Small intestine (tissue), 7 donors: ENCODE measurements around the gene ROBO2. TPM values are rescaled to one million over a fixed set of nuclear protein-coding genes. Genes with fewer than 3 reads are reported as not detected.

ENCODE experiments used
- DNase-seq, 2 donors: peaks; one replicate each; pipeline versions ENCODE4 v3.0.0 to v3.0.0-alpha.2; 2013
- FAIRE-seq: peaks from 2 replicates; lab custom pipeline; 2012; peaks lifted over from hg19 to GRCh38; lab: Jason Lieb, UNC
- H3K27ac ChIP-seq, 3 donors: one replicate each; pipeline ENCODE4 v1.5.1; 2013; ENCODE audit warnings: low read length in 2 of 3, mild to moderate bottlenecking in 2 of 3, control low read depth in 1 of 3, inconsistent platforms in 1 of 3, low read depth in 1 of 3, moderate library complexity in 1 of 3
- H3K27me3 ChIP-seq, 3 donors: one replicate each; pipeline ENCODE4 v1.6.1; 2013; ENCODE audit warnings: low read length in 3 of 3, inconsistent platforms in 1 of 3; ENCODE audit not compliant: control insufficient read depth in 3 of 3, insufficient read depth in 3 of 3
- H3K36me3 ChIP-seq, 3 donors: one replicate each; pipeline ENCODE4 v1.6.1; 2013; ENCODE audit warnings: low read length in 3 of 3, inconsistent platforms in 1 of 3, low read depth in 1 of 3, mild to moderate bottlenecking in 1 of 3, moderate library complexity in 1 of 3; ENCODE audit not compliant: control insufficient read depth in 3 of 3, insufficient read depth in 2 of 3
- H3K4me1 ChIP-seq, 3 donors: one replicate each; pipeline ENCODE4 v1.6.1; 2013; ENCODE audit warnings: low read length in 2 of 3, inconsistent platforms in 1 of 3, low read depth in 1 of 3, mild to moderate bottlenecking in 1 of 3, moderate library complexity in 1 of 3; ENCODE audit not compliant: control insufficient read depth in 3 of 3, insufficient read depth in 2 of 3
- H3K4me3 ChIP-seq, 3 donors: one replicate each; pipeline ENCODE4 v1.5.1; 2013; ENCODE audit warnings: low read length in 3 of 3, control low read depth in 1 of 3, inconsistent platforms in 1 of 3, low read depth in 1 of 3, mild to moderate bottlenecking in 1 of 3, moderate library complexity in 1 of 3
- H3K9me3 ChIP-seq, 2 donors: one replicate each; pipeline ENCODE4 v1.6.1; 2013; ENCODE audit warnings: low read depth in 1 of 2, low read length in 1 of 2; ENCODE audit not compliant: control insufficient read depth in 2 of 2, insufficient read depth in 1 of 2
- WGBS, 3 donors: extraction: QIAGEN DNeasy Blood & Tissue Kit; methylation state at CpG; one replicate each; pipeline ENCODE4 v1.1.7; 2013; 5-methylcytosine and 5-hydroxymethylcytosine counted together
- polyA plus RNA-seq, 4 donors: library from polyadenylated mRNA; stranded (reverse) in 3 of 4; unstranded in 1 of 4; fragments of 200-250 nt in 3 of 4; fragments of 120-200 nt in 1 of 4; gene quantifications; one replicate each; pipeline versions ENCODE4 v1.2.1 to v1.2.3, GENCODE V29; 2013
- donor health status: healthy with polysubstance abuse.
- donor health status: control.
- donor health status: control.
- donor health status: Bipolar disorder and iron deficiency.
- donor health status: healthy.

ROBO2 gene
- polyA plus RNA-seq, 4 donors, result under 0.01 to 19.9 (median 1.7) TPM; not detected in 1

DNA sequence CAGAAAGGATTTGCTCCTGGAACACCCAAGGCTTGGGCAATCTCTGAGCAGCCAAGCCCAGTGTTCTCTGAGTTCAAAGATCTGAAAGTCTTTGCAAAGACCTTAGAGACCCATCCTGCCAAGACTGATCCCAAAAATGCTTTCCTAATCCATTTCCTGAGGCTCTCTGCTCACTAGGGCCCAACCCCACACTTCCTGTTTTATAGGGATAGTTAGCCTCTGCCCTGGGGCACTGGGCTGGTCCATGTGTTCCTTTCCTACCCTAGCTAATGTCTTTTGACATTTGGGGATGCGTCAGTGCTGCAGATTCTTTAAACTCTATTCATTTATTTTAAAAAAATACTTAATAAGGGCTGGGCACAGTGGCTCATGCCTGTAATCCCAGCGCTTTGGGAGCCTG, 372.7 kb downstream of the ROBO2 start:
- Histone ChIP-seq H3K9me3 (peaks cover 0 to 10% of the 10 kb centered on the region in 2 donors), H3K27me3 (no peaks in the 10 kb centered on the region), H3K27ac (no peak overlapping the region), H3K36me3 (no peaks in the 10 kb centered on the region), H3K4me1 (no peaks in the 10 kb centered on the region), H3K4me3 (no peak overlapping the region)
- FAIRE-seq (no peak), DNase-seq (no peak)
- 83 to 96% (median 93%) methylated on average over 2 of the region's 2 CpGs for WGBS, 3 donors

DNA sequence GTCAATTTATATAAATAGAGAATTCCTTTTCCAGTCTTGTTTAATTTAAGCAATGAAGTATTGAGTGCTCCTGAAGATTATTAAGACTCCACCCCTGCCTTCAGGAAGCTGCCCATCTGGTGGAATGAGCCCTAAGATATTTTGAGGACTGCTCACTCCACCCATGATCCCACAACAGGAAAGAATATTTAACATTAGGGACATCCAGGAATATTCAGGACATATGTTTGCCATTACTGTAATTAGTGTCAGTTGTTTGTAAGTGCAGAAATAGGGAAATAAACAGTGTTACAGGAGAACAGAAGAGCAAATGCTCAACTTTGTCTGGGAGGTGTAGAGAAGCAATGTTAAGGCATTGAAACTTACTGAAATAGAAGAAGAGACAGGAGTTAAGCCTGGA, 375.0 kb downstream of the ROBO2 start:
- Histone ChIP-seq H3K27me3 (no peaks in the 10 kb centered on the region), H3K4me3 (no peak overlapping the region), H3K9me3 (peaks cover 0 to 10% of the 10 kb centered on the region in 2 donors), H3K4me1 (no peaks in the 10 kb centered on the region), H3K36me3 (no peaks in the 10 kb centered on the region), H3K27ac (no peak overlapping the region)
- DNase-seq, result no peak
- FAIRE-seq, result no peak

DNA sequence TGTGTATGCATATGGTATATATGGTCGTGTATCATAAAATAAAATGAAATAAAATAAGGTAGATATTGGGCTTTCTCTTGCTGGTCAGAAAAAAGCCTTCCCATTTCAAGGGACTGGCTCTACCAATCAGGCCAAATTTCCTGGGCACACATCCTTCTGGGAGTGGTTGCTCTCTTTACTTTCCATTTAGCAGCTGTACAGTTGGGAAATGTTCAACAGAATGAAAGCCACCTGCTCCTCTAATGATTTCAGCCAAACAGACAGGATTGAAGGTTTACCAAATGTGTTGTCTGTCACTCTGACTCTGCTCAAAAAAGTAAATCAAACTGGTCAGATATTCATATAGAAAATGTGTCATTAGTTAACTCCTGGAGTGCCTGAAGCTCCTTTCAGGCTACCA, 380.4 kb downstream of the ROBO2 start:
- Histone ChIP-seq H3K27me3 (no peaks in the 10 kb centered on the region), H3K9me3 (peaks cover 0 to 10% of the 10 kb centered on the region in 2 donors), H3K4me3 (no peak overlapping the region), H3K27ac (no peak overlapping the region), H3K36me3 (no peaks in the 10 kb centered on the region), H3K4me1 (no peaks in the 10 kb centered on the region)
- WGBS, 3 donors, result 74 to 86% (median 79%) methylated on average over 1 of the region's 1 CpG
- no peak for FAIRE-seq
- peak; percentile 0 to 1 for DNase-seq

DNA sequence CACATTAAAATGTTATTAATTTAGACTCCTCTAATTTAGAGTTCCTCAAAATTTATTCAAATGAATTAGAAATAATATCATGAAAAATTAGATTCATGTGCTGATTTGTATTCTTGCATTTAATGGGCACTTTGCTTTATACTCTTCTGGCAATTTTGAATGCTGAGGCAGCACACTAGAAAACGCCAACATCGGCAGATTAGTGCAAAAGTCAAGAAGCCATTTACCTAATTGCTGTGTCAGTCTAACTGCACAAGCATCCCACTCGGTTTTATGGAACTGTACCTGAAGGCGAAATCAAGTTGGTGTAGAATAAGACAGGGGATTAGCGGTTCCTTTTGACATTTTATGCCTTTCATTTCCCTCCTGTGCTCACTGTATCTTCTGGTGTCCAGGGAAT, 382.0 kb downstream of the ROBO2 start:
- FAIRE-seq, result no peak
- Histone ChIP-seq H3K27me3 (no peaks in the 10 kb centered on the region), H3K4me3 (no peak overlapping the region), H3K27ac (no peak overlapping the region), H3K9me3 (no peaks in the 10 kb centered on the region), H3K36me3 (no peaks in the 10 kb centered on the region), H3K4me1 (no peaks in the 10 kb centered on the region)
- no peak for DNase-seq
- 74 to 87% (median 80%) methylated on average over 5 of the region's 5 CpGs for WGBS, 3 donors

DNA sequence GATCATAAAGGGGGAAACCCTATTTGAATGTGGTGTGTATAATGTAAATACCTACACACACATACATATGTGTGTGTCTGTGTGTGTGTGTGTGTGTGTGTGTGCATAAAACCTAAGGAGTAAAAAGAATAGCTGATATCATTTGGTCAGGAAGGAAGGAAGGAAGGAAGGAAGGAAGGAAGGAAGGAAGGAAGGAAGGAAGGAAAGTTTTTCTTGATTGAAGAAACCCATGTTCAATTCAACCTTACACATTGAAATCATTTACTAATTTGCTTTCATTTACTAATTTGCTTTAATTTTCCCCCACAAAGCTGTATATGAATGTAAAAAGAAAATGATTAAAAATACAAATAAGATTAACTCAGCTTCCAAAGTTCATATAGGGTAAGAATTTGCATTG, 386.6 kb downstream of the ROBO2 start:
- H3K27ac ChIP-seq, result no peak overlapping the region
- no peak for FAIRE-seq
- no peaks in the 10 kb centered on the region for H3K9me3 ChIP-seq

DNA sequence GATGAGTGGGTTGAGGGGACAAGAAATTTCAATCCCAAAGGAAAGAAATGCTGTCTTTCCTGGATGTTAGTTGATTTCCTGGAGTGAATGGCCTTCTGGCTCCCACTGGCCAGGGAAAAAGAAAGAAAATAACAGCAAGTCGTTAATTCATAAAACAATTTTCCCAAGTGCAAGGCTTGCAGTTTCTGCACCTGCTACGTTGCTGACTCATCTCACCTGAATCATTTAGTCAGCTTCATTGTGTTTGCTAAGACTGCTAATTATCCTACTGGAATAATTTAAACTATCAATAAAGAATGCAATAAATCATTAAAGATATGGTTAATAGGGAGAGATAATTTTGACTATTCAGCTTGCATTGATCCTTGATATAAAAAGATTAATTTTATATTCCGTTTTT, 387.6 kb downstream of the ROBO2 start:
- Histone ChIP-seq H3K27me3 (no peaks in the 10 kb centered on the region), H3K36me3 (no peaks in the 10 kb centered on the region), H3K4me1 (no peaks in the 10 kb centered on the region), H3K4me3 (no peak overlapping the region), H3K9me3 (no peaks in the 10 kb centered on the region), H3K27ac (no peak overlapping the region)
- DNase-seq, result peak; percentile 2 to 41
- 16 to 57% (median 34%) methylated on average over 3 of the region's 3 CpGs for WGBS, 3 donors
- FAIRE-seq, result no peak

More for the DNA sequence above, 386.6 kb downstream of the ROBO2 start:
- no peak for DNase-seq
- Histone ChIP-seq H3K4me1 (no peaks in the 10 kb centered on the region), H3K4me3 (no peak overlapping the region), H3K36me3 (no peaks in the 10 kb centered on the region), H3K27me3 (no peaks in the 10 kb centered on the region)

DNA sequence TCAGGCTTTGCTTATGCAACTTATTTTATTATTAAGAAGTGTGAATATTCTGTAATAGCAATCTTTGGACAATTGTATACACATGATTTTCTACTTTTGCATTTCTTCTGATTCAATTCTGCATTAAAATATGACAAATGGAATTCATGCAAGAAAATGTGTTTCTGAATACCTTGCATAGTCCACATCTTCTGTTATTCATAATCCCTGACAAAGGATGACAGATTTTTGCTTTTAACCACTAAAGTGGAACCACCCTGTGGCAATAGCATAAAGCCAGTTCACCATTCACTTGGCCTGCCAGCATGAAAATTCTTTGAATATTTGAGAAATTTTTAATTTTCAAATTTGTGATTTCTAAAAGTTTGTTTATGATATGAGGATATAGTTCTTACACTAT, 397.0 kb downstream of the ROBO2 start:
- no peak overlapping the region for H3K27ac ChIP-seq
- H3K36me3 ChIP-seq, result no peaks in the 10 kb centered on the region
- no peaks in the 10 kb centered on the region for H3K9me3 ChIP-seq
- H3K27me3 ChIP-seq, result no peaks in the 10 kb centered on the region
- H3K4me3 ChIP-seq, result no peak overlapping the region
- no peak for DNase-seq
- no peaks in the 10 kb centered on the region for H3K4me1 ChIP-seq
- no peak for FAIRE-seq

DNA sequence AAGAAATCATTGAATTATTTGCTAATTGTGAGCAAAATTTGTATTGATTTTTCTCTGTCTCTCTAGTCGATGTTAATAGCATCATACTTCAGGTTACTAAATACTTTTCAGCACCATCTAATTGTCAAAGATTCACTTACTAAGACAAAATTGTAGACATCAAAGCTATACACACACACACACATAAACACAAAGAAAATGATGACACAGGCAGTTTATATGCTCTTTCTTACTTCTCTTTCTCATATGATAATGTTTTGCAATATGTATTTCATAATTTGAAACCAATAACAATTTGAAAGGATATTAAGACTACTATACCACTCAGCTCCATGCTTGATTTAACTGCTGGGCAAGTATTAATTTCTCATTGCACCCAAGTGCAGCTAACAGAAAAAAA, 406.2 kb downstream of the ROBO2 start:
- DNase-seq (no peak), FAIRE-seq (no peak)
- no peaks in the 10 kb centered on the region for H3K27me3 ChIP-seq
- H3K4me1 ChIP-seq, result no peaks in the 10 kb centered on the region
- no peak overlapping the region for H3K4me3 ChIP-seq
- 68 to 80% (median 70%) methylated on average over 1 of the region's 1 CpG for WGBS, 3 donors
- no peaks in the 10 kb centered on the region for H3K9me3 ChIP-seq
- H3K36me3 ChIP-seq, result no peaks in the 10 kb centered on the region
- no peak overlapping the region for H3K27ac ChIP-seq

DNA sequence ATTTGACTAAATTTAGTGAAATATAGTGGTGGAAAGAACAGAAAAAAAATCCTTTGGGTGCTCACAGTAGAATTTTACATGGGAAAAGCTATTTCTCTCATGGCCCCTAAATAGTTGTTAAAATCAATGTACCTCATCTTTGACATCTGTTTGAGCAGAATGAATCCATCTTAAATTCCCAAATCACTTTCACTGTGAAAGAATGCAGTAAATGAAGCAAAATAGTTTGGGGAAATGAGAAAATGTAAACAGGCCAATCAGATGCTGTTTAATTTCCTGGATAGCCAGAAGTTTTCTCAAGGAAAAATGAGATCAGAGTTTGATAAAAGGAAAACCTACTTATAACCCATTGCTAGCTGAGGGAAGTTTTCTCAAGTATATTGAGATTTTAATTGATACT, 406.9 kb downstream of the ROBO2 start:
- Histone ChIP-seq H3K27me3 (no peaks in the 10 kb centered on the region), H3K4me3 (no peak overlapping the region), H3K27ac (no peak overlapping the region), H3K9me3 (no peaks in the 10 kb centered on the region), H3K4me1 (no peaks in the 10 kb centered on the region), H3K36me3 (no peaks in the 10 kb centered on the region)
- FAIRE-seq (no peak), DNase-seq (no peak)
